ENCODE measurements around the gene ZNRF3.

The ZNRF3 gene

GRCh38 chr22:29106839-29107238 lies 223.5 kb downstream of the ZNRF3 start:
- no peak for TF ChIP-seq CTCF (IDR thresholded peaks at IDR 0.05; ENCODE audit: low read depth, low read length)
- Histone ChIP-seq H3K9me3 (ENCODE audit: severe bottlenecking) (no peaks in the 10 kb centered on the region), H3K36me3 (no peaks in the 10 kb centered on the region), H3K4me3 (ENCODE audit: low read depth, low read length) (no peak overlapping the region), H3K27me3 (ENCODE audit: insufficient read depth, low read depth, severe bottlenecking) (no peaks in the 10 kb centered on the region), H3K27ac (peak overlapping the region; percentile 65)
- peak; percentile 63 for DNase-seq
